ENCODE data around the gene POLDIP2.
A peak's percentile ranks its signal among the peaks of the same experiment; 100 is the strongest.

Gene POLDIP2

DNA sequence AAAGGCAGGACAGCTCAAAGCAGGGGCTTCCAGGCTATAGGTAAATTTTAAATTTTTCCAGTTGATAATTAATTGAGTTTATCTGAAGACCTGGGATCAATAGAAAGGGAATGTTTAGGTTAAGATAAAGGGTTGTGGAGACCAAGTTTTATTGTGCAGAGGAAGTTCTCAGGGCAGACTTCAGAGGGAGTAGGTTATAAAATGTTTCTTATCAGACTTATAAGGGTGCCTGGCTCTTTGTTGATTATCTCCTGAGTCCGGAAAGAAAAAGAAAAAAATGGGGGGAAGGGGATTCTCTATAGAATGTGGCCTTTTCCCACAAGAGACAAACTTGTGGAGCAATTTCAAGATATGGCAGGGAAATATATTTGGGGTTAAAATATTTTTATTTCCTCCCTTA lies 32.8 kb upstream of the POLDIP2 start:
- DNase-seq, result no peak

DNA sequence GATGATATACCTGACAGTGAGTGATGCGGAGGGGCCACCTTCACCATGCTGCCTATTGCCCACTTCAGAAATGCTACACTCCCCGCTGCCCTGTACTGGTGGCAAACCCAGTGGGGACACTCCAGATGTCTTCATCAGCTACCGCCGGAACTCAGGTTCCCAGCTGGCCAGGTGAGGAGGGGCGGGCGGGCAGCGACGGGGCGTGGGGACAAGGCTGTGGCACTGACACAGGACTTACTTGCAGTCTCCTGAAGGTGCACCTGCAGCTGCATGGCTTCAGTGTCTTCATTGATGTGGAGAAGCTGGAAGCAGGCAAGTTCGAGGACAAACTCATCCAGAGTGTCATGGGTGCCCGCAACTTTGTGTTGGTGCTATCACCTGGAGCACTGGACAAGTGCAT lies 30.8 kb upstream of the POLDIP2 start:
- no peak for DNase-seq

DNA sequence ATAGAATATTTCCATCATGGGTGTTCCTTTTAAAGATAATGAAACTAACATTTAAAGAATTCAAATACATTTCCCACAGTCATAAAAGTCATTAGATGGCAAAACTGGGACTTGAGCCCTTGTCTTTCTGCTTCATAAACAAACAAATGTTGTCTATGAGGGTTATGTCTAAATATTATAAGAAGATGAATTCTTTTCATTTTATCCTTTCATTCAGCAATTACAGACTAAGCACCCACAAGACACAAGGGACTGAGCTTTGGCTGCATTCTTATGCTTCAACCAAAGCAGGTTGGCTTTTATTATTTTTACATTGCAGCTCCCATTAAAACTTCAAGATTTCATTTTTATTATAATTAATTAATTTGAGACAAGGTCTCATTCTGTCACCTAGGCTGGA lies 29.1 kb upstream of the POLDIP2 start:
- DNase-seq, result no peak

DNA sequence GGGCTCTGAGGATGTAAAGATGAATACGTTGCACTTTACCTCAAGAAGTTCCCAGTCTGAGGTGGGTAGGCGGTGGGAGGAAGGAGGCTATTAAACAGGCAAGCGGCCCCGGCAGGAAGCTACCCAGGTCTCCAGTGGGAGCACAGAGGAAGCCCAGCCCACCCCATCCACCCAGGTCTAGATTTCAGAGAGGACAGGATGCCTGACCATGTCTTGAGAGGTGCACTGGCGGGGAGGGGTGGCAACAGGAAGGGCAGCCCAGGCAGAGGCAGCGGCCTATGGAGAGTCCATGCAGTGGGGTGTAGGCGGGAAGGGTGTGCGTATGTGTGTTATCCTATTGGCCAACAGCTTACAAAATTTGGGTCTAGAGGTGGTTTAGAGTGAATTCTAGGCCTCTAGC lies 28.1 kb upstream of the POLDIP2 start:
- no peak for DNase-seq

DNA sequence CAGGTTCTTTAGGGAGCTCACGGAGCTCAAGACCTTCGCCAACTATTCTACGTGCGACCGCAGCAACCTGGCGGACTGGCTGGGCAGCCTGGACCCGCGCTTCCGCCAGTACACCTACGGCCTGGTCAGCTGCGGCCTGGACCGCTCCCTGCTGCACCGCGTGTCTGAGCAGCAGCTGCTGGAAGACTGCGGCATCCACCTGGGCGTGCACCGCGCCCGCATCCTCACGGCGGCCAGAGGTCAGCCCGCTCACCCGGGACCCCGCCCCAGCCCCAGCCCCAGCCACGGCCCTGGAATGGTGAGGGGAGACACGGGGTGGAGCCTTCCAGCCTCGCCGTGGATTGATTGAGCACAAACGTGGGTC lies 27.7 kb upstream of the POLDIP2 start:
- DNase-seq, result no peak

DNA sequence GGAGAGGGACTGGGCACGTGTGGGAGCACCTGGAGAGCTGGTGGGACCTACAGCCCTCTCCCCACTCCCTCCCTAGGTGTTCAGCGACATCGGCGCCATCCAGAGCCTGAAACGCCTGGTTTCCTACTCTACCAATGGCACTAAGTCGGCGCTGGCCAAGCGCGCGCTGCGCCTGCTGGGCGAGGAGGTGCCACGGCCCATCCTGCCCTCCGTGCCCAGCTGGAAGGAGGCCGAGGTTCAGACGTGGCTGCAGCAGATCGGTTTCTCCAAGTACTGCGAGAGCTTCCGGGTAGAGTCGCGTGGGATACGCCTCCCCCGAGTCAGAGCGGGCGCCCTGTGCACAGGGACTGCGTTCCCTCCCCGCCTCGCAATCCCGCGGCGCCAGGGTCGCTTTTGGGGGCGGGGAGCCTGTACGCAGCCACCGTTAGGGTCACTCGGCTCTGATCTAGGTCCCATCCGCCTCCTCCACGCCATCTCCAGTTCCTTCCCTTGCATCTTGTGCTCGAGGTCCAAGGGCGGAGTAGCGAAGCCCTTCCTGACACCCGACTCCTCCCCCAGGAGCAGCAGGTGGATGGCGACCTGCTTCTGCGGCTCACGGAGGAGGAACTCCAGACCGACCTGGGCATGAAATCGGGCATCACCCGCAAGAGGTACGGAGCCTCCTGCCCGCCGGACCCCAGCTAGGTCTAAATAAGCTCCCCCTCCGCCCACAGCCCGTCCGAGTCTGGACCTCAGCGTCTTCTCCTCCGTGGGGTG lies 27.1 kb upstream of the POLDIP2 start:
- no peak for DNase-seq

DNA sequence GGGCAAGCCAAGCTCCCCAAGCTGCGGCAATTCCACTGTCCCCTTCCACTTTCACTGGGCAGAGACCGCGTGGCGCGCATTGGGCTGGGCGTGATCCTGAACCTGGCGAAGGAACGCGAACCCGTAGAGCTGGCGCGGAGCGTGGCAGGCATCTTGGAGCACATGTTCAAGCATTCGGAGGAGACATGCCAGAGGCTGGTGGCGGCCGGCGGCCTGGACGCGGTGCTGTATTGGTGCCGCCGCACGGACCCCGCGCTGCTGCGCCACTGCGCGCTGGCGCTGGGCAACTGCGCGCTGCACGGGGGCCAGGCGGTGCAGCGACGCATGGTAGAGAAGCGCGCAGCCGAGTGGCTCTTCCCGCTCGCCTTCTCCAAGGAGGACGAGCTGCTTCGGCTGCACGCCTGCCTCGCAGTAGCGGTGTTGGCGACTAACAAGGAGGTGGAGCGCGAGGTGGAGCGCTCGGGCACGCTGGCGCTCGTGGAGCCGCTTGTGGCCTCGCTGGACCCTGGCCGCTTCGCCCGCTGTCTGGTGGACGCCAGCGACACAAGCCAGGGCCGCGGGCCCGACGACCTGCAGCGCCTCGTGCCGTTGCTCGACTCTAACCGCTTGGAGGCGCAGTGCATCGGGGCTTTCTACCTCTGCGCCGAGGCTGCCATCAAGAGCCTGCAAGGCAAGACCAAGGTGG lies 24.0 kb upstream of the POLDIP2 start:
- DNase-seq, result no peak

DNA sequence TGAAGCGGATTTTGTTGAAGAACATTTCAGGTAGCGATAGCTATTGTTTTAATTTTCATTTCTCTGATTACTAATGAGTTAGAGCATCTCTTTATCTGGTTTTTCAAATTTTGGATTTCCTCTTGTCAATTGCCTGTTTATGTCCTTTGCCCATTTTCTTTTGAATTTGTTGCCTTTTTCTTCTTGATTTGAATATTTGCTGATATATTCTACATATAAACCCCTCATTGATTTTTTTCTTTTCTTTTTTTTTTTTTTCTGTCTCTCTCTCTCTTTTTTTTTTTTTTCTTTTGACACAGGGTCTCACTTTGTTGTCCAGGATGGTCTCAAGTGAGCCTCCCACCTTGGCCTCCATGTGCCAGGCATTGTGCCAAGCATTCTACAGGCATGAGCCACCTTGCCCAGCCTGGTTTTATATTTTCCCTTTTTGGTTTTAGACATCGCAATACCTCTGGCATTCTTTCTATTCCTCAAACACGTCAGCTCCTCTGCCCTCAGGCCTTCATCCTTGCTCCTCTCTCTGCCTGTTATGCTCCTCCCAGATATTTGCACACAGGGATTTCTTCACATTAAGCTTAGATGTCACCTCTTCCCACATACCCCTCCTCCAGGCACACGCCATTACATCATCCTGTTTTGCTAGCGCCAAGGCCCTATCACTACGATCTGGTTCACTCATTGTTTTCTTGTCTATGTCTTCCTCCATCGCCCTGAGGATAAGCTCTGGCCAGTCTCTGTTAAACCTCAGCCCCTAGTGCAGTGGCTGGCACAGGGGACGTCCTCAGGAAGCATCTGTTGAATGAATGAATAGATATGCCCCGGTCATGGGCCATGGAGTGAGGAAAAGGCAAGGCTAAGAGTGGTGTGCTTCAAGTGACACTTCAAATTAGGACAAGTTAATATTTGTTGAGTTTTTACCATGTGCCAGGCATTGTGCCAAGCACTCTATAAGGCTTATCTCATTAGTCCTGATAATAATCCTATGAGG lies 22.8 kb upstream of the POLDIP2 start:
- DNase-seq, result no peak

DNA sequence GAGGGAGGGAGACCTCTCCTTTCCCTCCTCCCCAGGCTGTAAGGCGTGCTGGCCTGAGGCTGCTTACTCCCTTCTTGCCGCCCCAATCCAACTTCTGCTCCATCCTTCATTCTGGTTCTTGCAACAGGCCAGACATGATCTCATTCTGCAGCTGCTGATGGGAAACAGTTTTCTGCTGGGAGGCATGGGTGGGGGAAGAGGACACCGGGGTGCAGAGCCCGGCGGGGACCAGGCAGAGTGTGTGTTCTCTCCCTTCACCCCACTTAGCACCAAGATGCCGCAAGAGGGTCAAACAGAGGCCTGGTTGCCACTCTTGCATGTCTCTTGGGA lies 15.6 kb upstream of the POLDIP2 start:
- no peak for DNase-seq

DNA sequence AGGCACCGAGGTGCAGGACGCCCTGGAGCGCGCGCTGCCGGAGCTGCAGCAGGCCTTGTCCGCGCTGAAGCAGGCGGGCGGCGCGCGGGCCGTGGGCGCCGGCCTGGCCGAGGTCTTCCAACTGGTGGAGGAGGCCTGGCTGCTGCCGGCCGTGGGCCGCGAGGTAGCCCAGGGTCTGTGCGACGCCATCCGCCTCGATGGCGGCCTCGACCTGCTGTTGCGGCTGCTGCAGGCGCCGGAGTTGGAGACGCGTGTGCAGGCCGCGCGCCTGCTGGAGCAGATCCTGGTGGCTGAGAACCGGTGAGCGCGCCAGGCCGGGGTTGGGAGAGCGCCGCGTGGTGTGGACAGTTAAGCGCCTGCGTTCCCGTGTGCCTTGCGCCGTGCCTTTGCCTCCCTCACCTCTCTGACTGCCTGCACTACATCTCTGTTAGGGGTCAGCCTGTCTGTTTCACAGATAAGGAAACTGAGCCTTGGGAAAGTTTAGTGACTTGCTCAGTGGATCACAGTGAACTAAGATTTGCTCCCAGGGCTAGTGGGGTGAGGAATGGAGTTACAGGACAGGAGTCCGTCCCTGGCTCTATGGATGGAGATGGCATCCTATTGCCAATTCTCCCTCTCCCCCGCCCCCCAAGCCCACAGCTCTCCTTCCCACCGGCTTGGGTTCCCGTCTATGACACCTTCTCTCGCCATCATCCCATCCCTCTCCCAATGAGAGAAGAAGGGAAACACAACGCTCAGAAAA lies 15.0 kb upstream of the POLDIP2 start:
- peak; percentile 35 for DNase-seq

DNA sequence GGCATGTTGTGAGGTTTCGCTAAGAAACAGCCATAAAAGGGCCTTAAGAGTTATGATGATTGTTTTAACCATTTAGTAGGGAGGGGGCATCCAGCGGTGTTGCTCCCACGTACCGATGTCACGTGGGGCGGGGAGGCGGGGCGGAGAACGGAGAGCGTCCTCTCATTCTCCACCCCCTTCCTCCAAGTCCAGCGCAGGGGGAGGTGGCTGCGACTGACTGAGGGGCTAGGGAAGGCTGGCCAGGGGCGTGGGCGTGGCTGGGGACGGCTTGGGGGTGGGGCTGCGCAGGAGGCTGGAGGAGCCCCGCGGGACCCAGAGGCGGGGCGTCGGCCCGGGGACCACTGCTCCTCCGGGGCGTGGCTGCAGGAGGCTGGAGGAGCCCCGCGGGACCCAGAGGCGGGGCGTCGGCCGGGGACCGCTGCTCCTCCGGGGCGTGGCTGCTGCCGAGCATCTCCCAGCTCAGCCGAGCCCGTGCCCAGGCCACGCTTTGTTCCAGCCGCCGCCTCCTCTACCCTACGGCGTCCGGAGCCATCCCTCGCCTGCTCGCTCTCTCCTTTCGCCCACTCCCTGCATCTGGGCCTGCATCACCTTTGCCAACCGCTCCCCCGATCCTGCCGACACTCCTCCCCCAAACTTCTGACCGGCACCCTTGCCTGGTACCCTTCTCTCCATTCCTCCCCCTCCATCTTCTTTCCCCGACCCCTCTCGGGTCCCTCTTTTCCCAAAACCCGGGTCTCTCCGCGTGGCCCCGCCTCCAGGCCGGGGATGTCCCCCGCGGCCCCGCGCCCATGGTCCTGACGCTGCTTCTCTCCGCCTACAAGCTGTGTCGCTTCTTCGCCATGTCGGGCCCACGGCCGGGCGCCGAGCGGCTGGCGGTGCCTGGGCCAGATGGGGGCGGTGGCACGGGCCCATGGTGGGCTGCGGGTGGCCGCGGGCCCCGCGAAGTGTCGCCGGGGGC lies 14.2 kb upstream of the POLDIP2 start, which contains the start of gene SARM1:
TSS of gene SARM1 (plus strand) at position 450 of the 958 bp plus-strand sequence. CDS start at position 789, 339 bp downstream.
- DNase-seq, result peak; percentile 85

DNA sequence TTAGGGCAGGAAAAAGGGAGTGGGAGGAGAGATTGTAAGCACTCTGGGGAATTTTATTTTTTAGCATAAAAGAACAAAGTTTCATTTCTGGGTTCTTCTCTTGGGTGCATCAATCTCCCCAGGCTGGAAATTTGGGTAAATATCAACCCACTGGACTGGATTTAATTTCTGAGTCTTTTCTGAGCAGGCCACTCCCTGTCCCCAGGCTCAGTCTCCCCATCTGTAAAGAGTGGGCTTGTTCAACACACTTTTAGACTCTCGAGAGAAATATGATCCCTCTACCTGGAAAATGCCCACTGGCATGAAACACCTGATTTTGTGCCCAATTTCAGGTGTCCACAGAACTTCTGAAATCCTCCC lies 13.4 kb upstream of the POLDIP2 start:
- DNase-seq, result no peak

DNA sequence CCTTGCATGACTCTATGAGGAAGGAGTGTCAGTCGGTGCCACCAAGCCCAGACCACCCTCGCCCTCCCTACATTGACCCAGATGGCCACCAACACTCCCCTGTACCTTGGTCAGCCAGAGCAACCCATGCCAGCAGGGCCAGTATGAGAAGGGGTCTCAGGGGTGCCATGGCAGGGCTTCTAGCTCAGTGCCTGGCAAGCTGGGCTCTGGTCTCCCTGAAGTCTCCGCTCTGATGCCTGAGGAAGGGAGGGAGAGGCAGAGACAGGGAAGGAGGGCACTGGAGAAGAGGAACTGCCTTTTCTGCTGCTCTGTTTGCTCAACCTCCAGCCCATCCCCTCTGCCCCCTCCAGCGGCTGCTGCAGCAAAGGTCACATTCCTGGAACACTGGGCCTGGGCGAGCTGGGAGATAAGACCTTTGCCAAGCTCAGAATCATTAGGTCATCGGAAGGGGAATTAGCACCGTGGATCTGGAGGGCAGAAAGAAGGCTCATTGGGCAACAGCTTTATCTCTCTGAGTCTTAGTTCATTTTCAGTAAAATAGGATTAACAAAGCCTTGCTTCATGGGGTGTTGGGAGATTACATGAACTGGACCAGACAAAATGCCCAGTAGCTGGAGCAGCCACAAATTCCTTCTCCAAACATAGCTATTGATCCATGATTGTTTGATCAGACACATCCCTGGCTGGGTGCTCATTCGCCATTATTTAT lies 12.9 kb upstream of the POLDIP2 start, which contains the start of gene VTN:
TSS of gene VTN (minus strand) at position 273 of the 709 bp plus-strand sequence. CDS start at position 169, 104 bp downstream.
- DNase-seq, result no peak

DNA sequence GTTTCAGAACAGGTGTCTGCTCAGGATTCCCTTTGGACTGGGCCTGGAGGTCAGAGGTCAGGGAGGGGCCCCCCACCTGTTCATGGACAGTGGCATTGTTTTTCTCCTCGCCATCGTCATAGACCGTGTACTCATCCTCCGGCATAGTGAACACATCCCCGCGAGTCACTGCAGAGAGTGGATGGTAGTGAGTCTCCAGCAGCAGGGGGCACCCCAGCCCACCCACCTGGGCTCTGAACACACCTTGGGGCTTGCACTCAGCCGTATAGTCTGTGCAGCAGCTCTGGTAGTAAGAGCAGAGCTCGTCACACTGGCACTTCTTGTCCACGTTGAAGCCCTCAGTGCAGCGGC lies 12.3 kb upstream of the POLDIP2 start:
- no peak for DNase-seq

DNA sequence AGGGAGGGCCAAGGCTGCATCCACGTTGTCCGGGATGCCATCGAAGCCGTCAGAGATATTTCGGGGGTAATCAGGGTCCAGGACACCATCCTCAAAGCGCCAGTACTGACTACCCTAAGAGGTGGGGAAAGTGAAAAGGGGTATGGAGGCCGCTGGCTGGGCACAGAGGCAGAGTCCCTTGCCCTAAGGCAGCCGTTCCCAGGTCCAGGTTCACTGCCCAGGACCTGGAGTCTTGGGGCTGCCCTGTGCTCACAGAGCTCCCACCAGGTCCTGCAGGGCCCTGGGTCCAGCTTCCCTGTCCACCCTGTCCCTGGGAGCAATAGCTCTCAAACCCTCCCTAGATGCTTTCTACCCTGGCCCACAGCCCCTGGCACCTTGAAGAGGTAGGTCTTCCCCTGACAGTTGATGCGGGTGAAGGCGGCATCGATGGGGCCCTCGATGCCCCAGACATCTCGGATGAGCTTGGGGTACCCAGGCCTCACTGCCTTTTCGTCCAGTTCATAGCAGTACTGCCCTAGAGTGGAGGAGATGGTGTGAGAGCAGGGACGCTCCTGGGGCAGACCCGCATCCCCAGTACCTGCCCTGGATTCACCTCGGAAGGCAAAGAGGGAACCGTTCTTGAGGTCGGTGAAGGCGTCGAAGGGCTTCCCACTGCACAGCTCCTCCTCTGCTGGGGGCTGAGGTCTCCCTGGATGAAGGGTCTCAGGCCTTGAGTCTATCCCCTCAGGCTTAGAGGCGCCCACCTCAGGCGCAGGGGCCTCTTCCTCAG lies 11.8 kb upstream of the POLDIP2 start:
- DNase-seq, result no peak

DNA sequence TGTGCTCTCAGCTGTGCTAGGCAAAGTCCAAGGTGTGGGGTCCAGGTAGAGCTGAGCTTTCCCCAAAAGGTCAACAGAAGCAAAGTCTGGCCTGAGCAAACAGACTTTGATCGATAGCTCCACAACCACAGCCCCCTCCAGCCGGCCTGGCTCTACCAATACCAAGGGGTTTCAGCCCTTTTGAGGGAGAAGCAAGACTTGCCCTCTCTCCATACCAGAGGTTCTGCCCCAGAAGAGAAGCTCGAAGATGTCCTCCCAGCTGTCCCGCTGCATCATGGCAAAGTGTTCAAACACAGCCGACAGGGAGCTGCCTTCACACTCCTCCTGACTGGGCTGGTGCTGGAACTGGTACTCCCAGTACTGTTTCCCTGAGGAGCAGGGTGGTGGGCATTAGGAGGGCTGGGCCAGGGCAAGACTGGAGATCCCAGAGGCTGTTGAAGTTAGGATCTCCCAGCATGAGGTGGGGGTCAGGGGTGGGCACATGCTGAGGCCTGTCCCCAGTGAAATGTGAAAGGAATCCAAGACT lies 11.0 kb upstream of the POLDIP2 start:
- DNase-seq, result no peak

DNA sequence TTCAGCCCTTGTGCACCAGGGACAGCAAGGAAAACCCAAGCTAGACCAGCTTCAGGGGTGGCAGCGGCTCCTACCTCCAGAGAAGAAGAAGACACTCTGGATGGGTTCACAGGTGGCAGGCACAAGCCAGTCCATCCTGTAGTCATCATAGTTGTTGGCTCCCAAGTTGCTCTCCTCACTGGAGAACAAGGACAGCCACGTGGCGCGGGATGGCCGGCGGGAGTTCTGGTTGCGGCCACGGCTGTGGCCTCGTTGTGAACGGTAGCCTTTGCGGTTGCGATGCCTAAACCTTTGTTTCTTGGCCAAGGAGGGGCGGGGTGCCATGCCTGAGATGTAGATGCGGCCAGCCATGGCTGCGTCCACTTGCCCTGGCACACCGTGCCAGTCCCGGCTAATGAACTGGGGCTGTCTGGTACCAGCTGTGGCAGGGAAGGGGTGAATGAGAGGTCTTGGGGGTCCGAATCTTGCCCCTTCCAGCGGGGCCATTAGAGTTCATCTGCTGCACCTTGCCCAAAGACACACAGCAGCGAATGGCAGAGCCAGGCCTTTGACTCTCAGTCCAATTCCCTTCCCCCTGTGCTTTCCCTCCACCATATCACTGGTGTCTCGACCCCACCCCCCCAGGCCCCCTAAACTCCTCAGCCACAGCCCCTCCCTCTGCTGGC lies 10.4 kb upstream of the POLDIP2 start:
- no peak for DNase-seq

DNA sequence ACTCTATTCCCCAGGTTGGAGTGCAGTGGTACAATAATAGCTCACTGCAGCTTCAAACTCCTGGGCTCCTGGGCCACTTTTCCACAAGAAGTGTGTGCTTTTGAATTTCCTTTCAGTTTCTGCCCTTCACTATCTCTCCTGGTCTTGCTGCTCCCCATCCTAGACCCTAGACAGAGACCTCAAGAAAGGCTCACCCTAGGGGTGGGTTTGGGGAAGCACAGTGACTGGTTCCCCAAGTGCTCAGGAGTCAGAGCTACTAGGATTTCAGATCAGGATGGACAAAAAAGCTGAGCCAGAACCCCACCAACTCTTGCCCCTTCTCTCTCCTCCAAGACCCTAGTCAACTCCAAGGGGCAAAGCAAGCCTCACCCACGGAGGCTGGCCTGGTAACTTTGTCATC lies 9.3 kb upstream of the POLDIP2 start:
- no peak for DNase-seq

DNA sequence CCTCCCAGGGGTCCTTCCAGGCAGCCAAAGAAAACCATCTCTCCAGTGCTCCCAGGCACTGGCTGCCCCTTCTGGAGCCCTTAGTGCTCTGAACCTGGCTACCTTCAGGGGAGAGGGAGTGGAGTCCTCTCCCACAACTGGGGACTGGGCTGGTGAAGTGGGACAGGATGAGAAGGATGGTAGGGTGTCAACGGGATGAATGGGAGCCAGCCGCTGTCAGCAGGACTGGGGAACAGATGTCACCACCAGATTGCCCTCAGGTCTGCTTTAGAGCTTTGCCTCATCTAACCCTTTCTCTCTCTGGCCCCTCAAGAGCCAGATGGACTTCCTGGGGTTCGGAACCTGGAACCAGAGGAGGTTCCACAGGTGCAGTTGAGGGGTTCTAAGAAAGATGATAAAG lies 8.2 kb upstream of the POLDIP2 start:
- no peak for DNase-seq
